Ishikawa (cell line): ENCODE data around the gene LCE6A.

Source experiments
- CEBPB ChIP-seq: IDR thresholded peaks from 2 replicates; pipeline ENCODE4 v1.6.1; 2012
- CREB1 ChIP-seq: IDR thresholded peaks from 2 replicates; pipeline ENCODE4 v1.6.1; 2012; ENCODE audit warnings: low read depth
- EGR1 ChIP-seq: IDR thresholded peaks from 2 replicates; pipeline ENCODE4 v1.6.1; 2012
- FOXM1 ChIP-seq: IDR thresholded peaks from 2 replicates; pipeline ENCODE4 v1.6.1; 2012; ENCODE audit warnings: low read depth, borderline replicate concordance
- TCF12 ChIP-seq: IDR thresholded peaks from 2 replicates; pipeline ENCODE4 v1.6.1; 2012; ENCODE audit warnings: low read depth
- TEAD4 ChIP-seq: IDR thresholded peaks from 2 replicates; pipeline ENCODE4 v1.6.1; 2012
- YY1 ChIP-seq: IDR thresholded peaks from 2 replicates; pipeline ENCODE4 v1.6.1; 2012; ENCODE audit warnings: low read depth
- ZBTB7A ChIP-seq: IDR thresholded peaks from 2 replicates; pipeline ENCODE4 v1.6.1; 2012; ENCODE audit warnings: low read depth
- TF ChIP-seq, protein P1 (sequence below): IDR thresholded peaks from 2 replicates; pipeline ENCODE4 v1.6.1; 2012

GRCh38 chr1:152870831-152871730 is 28.4 kb downstream of the LCE6A start:
- TF ChIP-seq FOXM1 (no peak), CREB1 (no peak), YY1 (no peak), CEBPB (no peak), EGR1 (no peak), ZBTB7A (no peak), TEAD4 (no peak), TCF12 (no peak)
- TF ChIP-seq, protein P1, sequence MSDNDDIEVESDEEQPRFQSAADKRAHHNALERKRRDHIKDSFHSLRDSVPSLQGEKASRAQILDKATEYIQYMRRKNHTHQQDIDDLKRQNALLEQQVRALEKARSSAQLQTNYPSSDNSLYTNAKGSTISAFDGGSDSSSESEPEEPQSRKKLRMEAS: no peak
